ENCODE data around the gene GAB2. TPM values are rescaled to one million over a fixed set of nuclear protein-coding genes. Genes with fewer than 3 reads are reported as not detected.
A peak's percentile ranks its signal among the peaks of the same experiment; 100 is the strongest.

The GAB2 gene
- total and polyA plus RNA-seq, 2 of the 13 experiments (the other 11 are each of a cell fraction or from before 2014, with no cell fraction given) = 4.1 to 8.6 TPM

DNA sequence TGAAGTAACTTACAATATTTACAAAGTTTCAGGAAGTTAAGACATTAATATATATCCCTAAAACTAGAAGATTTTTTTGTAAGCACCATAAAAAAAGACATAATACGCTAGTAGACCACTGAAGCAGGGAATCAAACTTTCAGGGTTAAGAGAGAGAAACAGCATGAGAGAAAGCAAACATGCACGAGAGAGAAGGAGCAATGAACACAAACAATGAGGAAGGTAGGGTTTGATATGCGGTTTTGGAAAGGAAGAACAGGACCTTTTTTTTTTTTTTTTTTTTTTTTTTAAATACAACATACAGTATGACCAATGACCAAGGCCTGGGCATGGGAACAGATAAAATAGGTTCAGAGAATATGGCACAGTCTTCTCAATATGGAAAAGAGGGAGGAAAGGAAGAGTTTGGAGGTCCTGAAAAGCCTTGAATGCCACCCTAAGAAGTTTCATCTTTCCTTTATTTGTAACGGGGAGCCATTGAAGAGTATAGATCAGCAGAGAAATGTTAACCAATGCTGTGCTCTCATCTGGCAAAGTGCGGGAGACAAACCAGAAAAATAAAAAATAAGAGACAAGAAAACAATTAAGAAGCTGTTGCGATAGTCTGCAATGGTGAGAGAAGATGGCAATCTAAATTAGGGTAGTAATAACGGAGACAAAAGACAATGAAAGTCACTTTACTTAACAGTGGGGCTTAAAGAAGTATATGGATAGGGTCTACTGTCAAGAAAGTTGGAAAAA is 127.9 kb downstream of the GAB2 start:
- H3K27me3 ChIP-seq (ENCODE audit: control insufficient read depth in 1 of 2, insufficient read depth in 2 of 2, low read length in 2 of 2) = no peaks in the 10 kb centered on the region
- peak overlapping the region; percentile 73 for H3K4me2 ChIP-seq (ENCODE audit: low read depth, low read length)
- intact Hi-C loops (cut with micrococcal nuclease; ENCODE audit: unreplicated experiment) = no loop called here
- POLR2A ChIA-PET = interaction anchor here (1.3 kb wide), 1 partner anchor 10 kb away, joined by 3 read pairs; no protein-coding TSS in a partner anchor
- peaks cover 7% of the 10 kb centered on the region for H3K9me3 ChIP-seq (ENCODE audit: low read length)
- DNase-seq (ENCODE audit: low spot score) (no peak), ATAC-seq (peak; percentile 11; the same call in 2 of the 3 replicates), FAIRE-seq (no peak)
- H3K27ac ChIP-seq (ENCODE audit: extremely low read length, insufficient read depth, low read length) = peak overlapping the region; percentile 83
- no peak overlapping the region for H2AFZ ChIP-seq (ENCODE audit: low read length)
- H3K36me3 ChIP-seq (replicated peaks in 1 of 2; ENCODE audit: control insufficient read depth in 1 of 2, insufficient read depth in 2 of 2, low read length in 2 of 2) = no peaks in the 10 kb centered on the region
- H3K4me1 ChIP-seq (ENCODE audit: insufficient read depth, low read length) = peaks cover 54% of the 10 kb centered on the region
- 0 out of 2 replicates have a peak overlapping the region, but pooled peaks have one; percentile 12 for H3K9ac ChIP-seq (ENCODE audit: insufficient read depth, low read depth, low read length)
- in situ Hi-C loops (cut with HindIII; ENCODE audit: extremely low pct_ligation_motif_present, low pct_unique_long_range_greater_than_20kb) = no loop called here
- CTCF ChIA-PET (ENCODE audit: low intra/inter-chr PET ratio, low total read pairs) = no interaction called here
- WGBS (ENCODE audit: low lambda C conversion rate) = 19% methylated on average over 7 of the region's 7 CpGs
- peak overlapping the region in 2 of 3 experiments; percentile 17 to 42; a peak in 2 of 6 replicates for H3K4me3 ChIP-seq (replicated peaks in 1 of 3; ENCODE audit: insufficient read depth in 1 of 3, low read depth in 2 of 3, low read length in 3 of 3)
- no TSS peak for BruUV-seq (replicated peaks)
- TF ChIP-seq ZNF431 (CRISPR knock-in tag; IDR thresholded peaks at IDR 0.05; ENCODE audit: borderline replicate concordance, low read depth) = no peak
- TF ChIP-seq, protein P1, sequence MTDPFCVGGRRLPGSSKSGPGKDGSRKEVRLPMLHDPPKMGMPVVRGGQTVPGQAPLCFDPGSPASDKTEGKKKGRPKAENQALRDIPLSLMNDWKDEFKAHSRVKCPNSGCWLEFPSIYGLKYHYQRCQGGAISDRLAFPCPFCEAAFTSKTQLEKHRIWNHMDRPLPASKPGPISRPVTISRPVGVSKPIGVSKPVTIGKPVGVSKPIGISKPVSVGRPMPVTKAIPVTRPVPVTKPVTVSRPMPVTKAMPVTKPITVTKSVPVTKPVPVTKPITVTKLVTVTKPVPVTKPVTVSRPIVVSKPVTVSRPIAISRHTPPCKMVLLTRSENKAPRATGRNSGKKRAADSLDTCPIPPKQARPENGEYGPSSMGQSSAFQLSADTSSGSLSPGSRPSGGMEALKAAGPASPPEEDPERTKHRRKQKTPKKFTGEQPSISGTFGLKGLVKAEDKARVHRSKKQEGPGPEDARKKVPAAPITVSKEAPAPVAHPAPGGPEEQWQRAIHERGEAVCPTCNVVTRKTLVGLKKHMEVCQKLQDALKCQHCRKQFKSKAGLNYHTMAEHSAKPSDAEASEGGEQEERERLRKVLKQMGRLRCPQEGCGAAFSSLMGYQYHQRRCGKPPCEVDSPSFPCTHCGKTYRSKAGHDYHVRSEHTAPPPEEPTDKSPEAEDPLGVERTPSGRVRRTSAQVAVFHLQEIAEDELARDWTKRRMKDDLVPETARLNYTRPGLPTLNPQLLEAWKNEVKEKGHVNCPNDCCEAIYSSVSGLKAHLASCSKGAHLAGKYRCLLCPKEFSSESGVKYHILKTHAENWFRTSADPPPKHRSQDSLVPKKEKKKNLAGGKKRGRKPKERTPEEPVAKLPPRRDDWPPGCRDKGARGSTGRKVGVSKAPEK (CRISPR knock-in tag; IDR thresholded peaks at IDR 0.05; ENCODE audit: borderline replicate concordance) = peak; percentile 14; the same call in 1 of the 2 replicates
- TF ChIP-seq CHD4 (IDR thresholded peaks at IDR 0.05; ENCODE audit: borderline replicate concordance, low read length) = peak; percentile 69; the same call in 1 of the 2 replicates
- TF ChIP-seq, protein P2, sequence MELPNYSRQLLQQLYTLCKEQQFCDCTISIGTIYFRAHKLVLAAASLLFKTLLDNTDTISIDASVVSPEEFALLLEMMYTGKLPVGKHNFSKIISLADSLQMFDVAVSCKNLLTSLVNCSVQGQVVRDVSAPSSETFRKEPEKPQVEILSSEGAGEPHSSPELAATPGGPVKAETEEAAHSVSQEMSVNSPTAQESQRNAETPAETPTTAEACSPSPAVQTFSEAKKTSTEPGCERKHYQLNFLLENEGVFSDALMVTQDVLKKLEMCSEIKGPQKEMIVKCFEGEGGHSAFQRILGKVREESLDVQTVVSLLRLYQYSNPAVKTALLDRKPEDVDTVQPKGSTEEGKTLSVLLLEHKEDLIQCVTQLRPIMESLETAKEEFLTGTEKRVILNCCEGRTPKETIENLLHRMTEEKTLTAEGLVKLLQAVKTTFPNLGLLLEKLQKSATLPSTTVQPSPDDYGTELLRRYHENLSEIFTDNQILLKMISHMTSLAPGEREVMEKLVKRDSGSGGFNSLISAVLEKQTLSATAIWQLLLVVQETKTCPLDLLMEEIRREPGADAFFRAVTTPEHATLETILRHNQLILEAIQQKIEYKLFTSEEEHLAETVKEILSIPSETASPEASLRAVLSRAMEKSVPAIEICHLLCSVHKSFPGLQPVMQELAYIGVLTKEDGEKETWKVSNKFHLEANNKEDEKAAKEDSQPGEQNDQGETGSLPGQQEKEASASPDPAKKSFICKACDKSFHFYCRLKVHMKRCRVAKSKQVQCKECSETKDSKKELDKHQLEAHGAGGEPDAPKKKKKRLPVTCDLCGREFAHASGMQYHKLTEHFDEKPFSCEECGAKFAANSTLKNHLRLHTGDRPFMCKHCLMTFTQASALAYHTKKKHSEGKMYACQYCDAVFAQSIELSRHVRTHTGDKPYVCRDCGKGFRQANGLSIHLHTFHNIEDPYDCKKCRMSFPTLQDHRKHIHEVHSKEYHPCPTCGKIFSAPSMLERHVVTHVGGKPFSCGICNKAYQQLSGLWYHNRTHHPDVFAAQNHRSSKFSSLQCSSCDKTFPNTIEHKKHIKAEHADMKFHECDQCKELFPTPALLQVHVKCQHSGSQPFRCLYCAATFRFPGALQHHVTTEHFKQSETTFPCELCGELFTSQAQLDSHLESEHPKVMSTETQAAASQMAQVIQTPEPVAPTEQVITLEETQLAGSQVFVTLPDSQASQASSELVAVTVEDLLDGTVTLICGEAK (IDR thresholded peaks at IDR 0.05) = peak; percentile 35; the same call in 1 of the 2 replicates
- TF ChIP-seq, protein P2 (CRISPR knock-in tag; IDR thresholded peaks at IDR 0.05) = no peak
- no peaks in the 10 kb centered on the region for H4K20me1 ChIP-seq (ENCODE audit: insufficient read depth, low read length)
- peaks cover 3% of the 10 kb centered on the region for H3K79me2 ChIP-seq (ENCODE audit: insufficient read depth, low read length)
